Progenitor cell of endocrine pancreas (in vitro differentiated cells): ENCODE results near the gene SEPTIN8. TPM values are rescaled to one million over a fixed set of nuclear protein-coding genes. Genes with fewer than 3 reads are reported as not detected.

Source experiments
- total RNA-seq: library from RNA; stranded (reverse); gene quantifications from 2 replicates; pipeline ENCODE4 v1.2.1, GENCODE V29; 2021

The SEPTIN8 gene
- total RNA-seq, 1 donor from 2014 or later: 67.2 TPM

Other genes with a start within 250 kb of the SEPTIN8 start
- not detected in 2 replicates for gene IL5, start 233.7 kb downstream of the SEPTIN8 start, total RNA-seq
- gene RAD50, start 220.3 kb downstream of the SEPTIN8 start, total RNA-seq: 50.2 and 52.4 TPM in 2 replicates
- gene IL13, start 119.1 kb downstream of the SEPTIN8 start, total RNA-seq: not detected in 2 replicates
- gene IL4, start 103.2 kb downstream of the SEPTIN8 start, total RNA-seq: not detected in 2 replicates
- gene KIF3A, start 39.7 kb downstream of the SEPTIN8 start, total RNA-seq: 33.1 and 33.6 TPM in 2 replicates
- gene CCNI2, start 29.8 kb downstream of the SEPTIN8 start, total RNA-seq: 0.36 and 0.49 TPM in 2 replicates
- 0.98 and 1.3 TPM in 2 replicates for gene SOWAHA, start 36.1 kb upstream of the SEPTIN8 start, total RNA-seq
- gene SHROOM1, start 53.4 kb upstream of the SEPTIN8 start, total RNA-seq: 10.0 and 12.6 TPM in 2 replicates
- 0.51 and 0.55 TPM in 2 replicates for gene GDF9, start 89.2 kb upstream of the SEPTIN8 start, total RNA-seq
- 230 and 275 TPM in 2 replicates for gene UQCRQ, start 89.4 kb upstream of the SEPTIN8 start, total RNA-seq
- 1.7 and 2.0 TPM in 2 replicates for gene LEAP2, start 96.4 kb upstream of the SEPTIN8 start, total RNA-seq
- 91.8 and 101 TPM in 2 replicates for gene AFF4, start 186.4 kb upstream of the SEPTIN8 start, total RNA-seq
- 23.1 and 25.7 TPM in 2 replicates for gene ZCCHC10, start 249.3 kb upstream of the SEPTIN8 start, total RNA-seq